Activated naive CD4-positive, alpha-beta T cell treated with anti-CD3 and anti-CD28 coated beads, Interleukin-2, amount 10 ng/mL, durations not matched to agents 7 days and 5 days (primary cell): ENCODE data around the gene USP17L28.
A peak's percentile ranks its signal among the peaks of the same experiment; 100 is the strongest.
"Not testable (repeated sequence)": the region's sequence is repeated elsewhere in the genome, so short reads cannot be mapped to it uniquely, and the experiment has no call there.

Source experiments
- CTCF ChIA-PET: fragments of 350-600 bp; sonication (Branson Sonifier 250); formaldehyde crosslinking; loops from one replicate; lab custom pipeline; 2021; ENCODE audit warnings: antibody characterized with exemption; lab: Charles Lee
- DNase-seq: peaks from one replicate; pipeline ENCODE4 v3.0.0-alpha.2; 2020
- H3K27ac Mint-ChIP-seq: one replicate; pipeline ENCODE4 v1.8.0; 2021; ENCODE audit warnings: mild to moderate bottlenecking, moderate library complexity, mixed read lengths
- H3K27me3 Mint-ChIP-seq: one replicate; pipeline ENCODE4 v1.8.0; 2021; ENCODE audit warnings: mild to moderate bottlenecking, mixed read lengths
- H3K36me3 Mint-ChIP-seq: one replicate; pipeline ENCODE4 v1.8.0; 2021; ENCODE audit warnings: mixed read lengths
- H3K4me1 Mint-ChIP-seq: one replicate; pipeline ENCODE4 v1.8.0; 2021; ENCODE audit warnings: mixed read lengths
- H3K4me3 Mint-ChIP-seq: one replicate; pipeline ENCODE4 v1.8.0; 2021; ENCODE audit warnings: mild to moderate bottlenecking, moderate library complexity, mixed read lengths
- H3K9me3 Mint-ChIP-seq: one replicate; pipeline ENCODE4 v1.8.0; 2021; ENCODE audit warnings: mixed read lengths

The USP17L28 gene

GRCh38 chr4:9348593-9348992 is at the start of gene USP17L28:
Gene USP17L28 (plus strand): TSS chr4:9348893. CDS start chr4:9348893, 0 bp downstream.
- H3K27ac Mint-ChIP-seq, H3K36me3 Mint-ChIP-seq, H3K4me1 Mint-ChIP-seq, H3K9me3 Mint-ChIP-seq, H3K4me3 Mint-ChIP-seq, H3K27me3 Mint-ChIP-seq, CTCF ChIA-PET, DNase-seq: not testable (repeated sequence)

GRCh38 chr4:9324191-9324590 is 24.5 kb upstream of the USP17L28 start:
- CTCF ChIA-PET, H3K4me1 Mint-ChIP-seq, H3K27ac Mint-ChIP-seq, H3K4me3 Mint-ChIP-seq, H3K9me3 Mint-ChIP-seq, H3K36me3 Mint-ChIP-seq, DNase-seq, H3K27me3 Mint-ChIP-seq: not testable (repeated sequence)

- H3K36me3 Mint-ChIP-seq, DNase-seq, H3K4me3 Mint-ChIP-seq, H3K27me3 Mint-ChIP-seq, CTCF ChIA-PET, H3K9me3 Mint-ChIP-seq, H3K4me1 Mint-ChIP-seq, H3K27ac Mint-ChIP-seq: not testable (repeated sequence)
Measured at GRCh38 chr4:9324865-9325264, 23.8 kb upstream of the USP17L28 start, which contains the start of gene USP17L24. Gene USP17L24 (plus strand): TSS chr4:9325165. CDS start chr4:9325165, 0 bp downstream.

GRCh38 chr4:9329611-9330010 is 19.1 kb upstream of the USP17L28 start, which contains the start of gene USP17L25:
Gene USP17L25 (plus strand): TSS chr4:9329911. CDS start chr4:9329911, 0 bp downstream.
- DNase-seq: not testable (repeated sequence)

GRCh38 chr4:9334358-9334757 is 14.3 kb upstream of the USP17L28 start, which contains the start of gene USP17L26:
Gene USP17L26 (plus strand): TSS chr4:9334658. CDS start chr4:9334658, 0 bp downstream.
- H3K36me3 Mint-ChIP-seq, CTCF ChIA-PET, H3K27me3 Mint-ChIP-seq, H3K4me3 Mint-ChIP-seq, H3K9me3 Mint-ChIP-seq, H3K27ac Mint-ChIP-seq, H3K4me1 Mint-ChIP-seq, DNase-seq: not testable (repeated sequence)

More at GRCh38 chr4:9329611-9330010, 19.1 kb upstream of the USP17L28 start, which contains the start of gene USP17L25:
- H3K27ac Mint-ChIP-seq, H3K4me3 Mint-ChIP-seq, H3K36me3 Mint-ChIP-seq, H3K9me3 Mint-ChIP-seq, H3K27me3 Mint-ChIP-seq, H3K4me1 Mint-ChIP-seq, CTCF ChIA-PET: not testable (repeated sequence)

- H3K4me3 Mint-ChIP-seq, H3K27me3 Mint-ChIP-seq, CTCF ChIA-PET, H3K36me3 Mint-ChIP-seq, DNase-seq, H3K27ac Mint-ChIP-seq, H3K4me1 Mint-ChIP-seq, H3K9me3 Mint-ChIP-seq: not testable (repeated sequence)
Measured at GRCh38 chr4:9339103-9339502, 9.6 kb upstream of the USP17L28 start, which contains the start of gene USP17L5. Gene USP17L5 (plus strand): TSS chr4:9339403. CDS start chr4:9339403, 0 bp downstream.

- H3K27me3 Mint-ChIP-seq, H3K27ac Mint-ChIP-seq, DNase-seq, H3K9me3 Mint-ChIP-seq, CTCF ChIA-PET, H3K36me3 Mint-ChIP-seq, H3K4me1 Mint-ChIP-seq, H3K4me3 Mint-ChIP-seq: not testable (repeated sequence)
Measured at GRCh38 chr4:9343848-9344247, 4.8 kb upstream of the USP17L28 start, which contains the start of gene USP17L27. Gene USP17L27 (plus strand): TSS chr4:9344148. CDS start chr4:9344148, 0 bp downstream.

GRCh38 chr4:9350866-9351265 is 2.2 kb downstream of the USP17L28 start:
- H3K36me3 Mint-ChIP-seq, H3K4me3 Mint-ChIP-seq, H3K27me3 Mint-ChIP-seq, H3K4me1 Mint-ChIP-seq, H3K27ac Mint-ChIP-seq, DNase-seq, CTCF ChIA-PET, H3K9me3 Mint-ChIP-seq: not testable (repeated sequence)

- H3K36me3 Mint-ChIP-seq, H3K4me3 Mint-ChIP-seq, H3K27me3 Mint-ChIP-seq, H3K4me1 Mint-ChIP-seq, DNase-seq, H3K27ac Mint-ChIP-seq, H3K9me3 Mint-ChIP-seq, CTCF ChIA-PET: not testable (repeated sequence)
Measured at GRCh38 chr4:9353338-9353737, 4.6 kb downstream of the USP17L28 start, which contains the start of gene USP17L29. Gene USP17L29 (plus strand): TSS chr4:9353638. CDS start chr4:9353638, 0 bp downstream.

- H3K4me1 Mint-ChIP-seq: not testable (repeated sequence)
Measured at GRCh38 chr4:9362829-9363228, 14.1 kb downstream of the USP17L28 start, which contains the start of gene USP17L30. Gene USP17L30 (plus strand): TSS chr4:9363129. CDS start chr4:9363129, 0 bp downstream.

GRCh38 chr4:9379881-9380280 is 31.2 kb downstream of the USP17L28 start:
- not testable (repeated sequence) for H3K9me3 Mint-ChIP-seq, H3K27ac Mint-ChIP-seq, H3K4me3 Mint-ChIP-seq, H3K27me3 Mint-ChIP-seq, H3K36me3 Mint-ChIP-seq, DNase-seq, H3K4me1 Mint-ChIP-seq
- CTCF ChIA-PET: interaction anchor here (0.6 kb wide), 1 partner anchor 572 kb away, joined by 4 read pairs; no protein-coding TSS in a partner anchor

More at GRCh38 chr4:9362829-9363228, 14.1 kb downstream of the USP17L28 start, which contains the start of gene USP17L30:
- H3K27me3 Mint-ChIP-seq, H3K36me3 Mint-ChIP-seq, CTCF ChIA-PET, H3K27ac Mint-ChIP-seq, H3K9me3 Mint-ChIP-seq, DNase-seq, H3K4me3 Mint-ChIP-seq: not testable (repeated sequence)

GRCh38 chr4:9381012-9381534 is 32.4 kb downstream of the USP17L28 start:
- peak; percentile 60 for DNase-seq
- CTCF ChIA-PET, H3K27me3 Mint-ChIP-seq, H3K27ac Mint-ChIP-seq, H3K4me1 Mint-ChIP-seq, H3K9me3 Mint-ChIP-seq, H3K36me3 Mint-ChIP-seq: not testable (repeated sequence)
- H3K4me3 Mint-ChIP-seq: peak overlapping the region; percentile 48

GRCh38 chr4:9384126-9384525 is 35.4 kb downstream of the USP17L28 start:
- no peaks in the 10 kb centered on the region for H3K36me3 Mint-ChIP-seq
- no peak for DNase-seq
- CTCF ChIA-PET: no interaction called here
- peaks cover 4% of the 10 kb centered on the region for H3K27me3 Mint-ChIP-seq
- H3K4me1 Mint-ChIP-seq: peaks cover 2% of the 10 kb centered on the region
- H3K27ac Mint-ChIP-seq: no peak overlapping the region
- H3K9me3 Mint-ChIP-seq: no peaks in the 10 kb centered on the region
- H3K4me3 Mint-ChIP-seq: no peak overlapping the region

- CTCF ChIA-PET, H3K4me1 Mint-ChIP-seq, H3K9me3 Mint-ChIP-seq, H3K36me3 Mint-ChIP-seq, DNase-seq, H3K27ac Mint-ChIP-seq, H3K27me3 Mint-ChIP-seq, H3K4me3 Mint-ChIP-seq: not testable (repeated sequence)
Measured at GRCh38 chr4:9389001-9389400, 40.3 kb downstream of the USP17L28 start.
